COLO668 (cell line): ENCODE measurements around the gene RPN2.

Source experiments
- DNase-seq: peaks from one replicate; lab custom pipeline; 2025; ENCODE audit not compliant: unreplicated experiment; lab: John Stamatoyannopoulos, UW

RPN2 gene

GRCh38 chr20:37179683-37180524 lies 774 bp downstream of the RPN2 start:
- DNase-seq, result no peak

GRCh38 chr20:37185686-37186085 lies 6.6 kb downstream of the RPN2 start:
- no peak for DNase-seq

- DNase-seq, result no peak
Observed at GRCh38 chr20:37188787-37189186, 9.7 kb downstream of the RPN2 start.

GRCh38 chr20:37189416-37190016 lies 10.4 kb downstream of the RPN2 start:
- DNase-seq, result no peak

- DNase-seq, result no peak
Observed at GRCh38 chr20:37190354-37191112, 11.4 kb downstream of the RPN2 start.

GRCh38 chr20:37192137-37192854 lies 13.2 kb downstream of the RPN2 start:
- peak; percentile 54 for DNase-seq

GRCh38 chr20:37193226-37193625 lies 14.1 kb downstream of the RPN2 start:
- DNase-seq, result no peak

GRCh38 chr20:37193821-37194220 lies 14.7 kb downstream of the RPN2 start:
- no peak for DNase-seq

GRCh38 chr20:37194621-37195417 lies 15.7 kb downstream of the RPN2 start:
- no peak for DNase-seq

- no peak for DNase-seq
Observed at GRCh38 chr20:37198932-37199660, 20.0 kb downstream of the RPN2 start.

GRCh38 chr20:37200376-37200775 lies 21.2 kb downstream of the RPN2 start:
- no peak for DNase-seq

GRCh38 chr20:37200926-37201826 lies 22.0 kb downstream of the RPN2 start:
- DNase-seq, result no peak

- no peak for DNase-seq
Observed at GRCh38 chr20:37201827-37202162, 22.7 kb downstream of the RPN2 start.

- DNase-seq, result no peak
Observed at GRCh38 chr20:37202267-37202943, 23.3 kb downstream of the RPN2 start.

GRCh38 chr20:37204056-37204455 lies 24.9 kb downstream of the RPN2 start:
- DNase-seq, result no peak

GRCh38 chr20:37205130-37205529 lies 26.0 kb downstream of the RPN2 start:
- DNase-seq, result no peak

GRCh38 chr20:37205794-37206193 lies 26.7 kb downstream of the RPN2 start:
- DNase-seq, result no peak

GRCh38 chr20:37207171-37207570 lies 28.0 kb downstream of the RPN2 start:
- DNase-seq, result no peak
